HepG2 (cell line): Measurements from ENCODE around the gene RUVBL1. TPM values are rescaled to one million over a fixed set of nuclear protein-coding genes. Genes with fewer than 3 reads are reported as not detected.

ENCODE experiments used
- HIVEP1 ChIP-seq: sonication (generic); formaldehyde crosslinking; IDR thresholded peaks from 2 replicates; pipeline ENCODE4 v1.4.0; 2020; ENCODE audit warnings: mild to moderate bottlenecking, missing genetic modification reagents
- NFE2L1 ChIP-seq: sonication (generic); formaldehyde crosslinking; IDR thresholded peaks from 2 replicates; pipeline ENCODE4 v1.4.0; 2020; ENCODE audit warnings: missing genetic modification reagents, mild to moderate bottlenecking, borderline replicate concordance
- PRMT3 ChIP-seq: sonication (generic); formaldehyde crosslinking; IDR thresholded peaks from 2 replicates; pipeline ENCODE4 v1.8.1; 2022; ENCODE audit warnings: low read depth, mild to moderate bottlenecking, moderate library complexity, missing genetic modification reagents, borderline replicate concordance
- PRPF4 ChIP-seq: fragments of 200-400 bp; formaldehyde crosslinking; IDR thresholded peaks from 2 replicates; pipeline ENCODE4 v1.6.1; 2016; ENCODE audit warnings: low read length, low read depth; ENCODE audit not compliant: poor library complexity, severe bottlenecking
- TOPORS ChIP-seq: sonication (generic); formaldehyde crosslinking; IDR thresholded peaks from 2 replicates; pipeline ENCODE4 v1.8.0; 2023; ENCODE audit warnings: mild to moderate bottlenecking, missing genetic modification reagents
- ZFP1 ChIP-seq: IDR thresholded peaks from 2 replicates; pipeline ENCODE4 v1.6.1; 2016
- ZFP36L1 ChIP-seq: sonication (generic); formaldehyde crosslinking; IDR thresholded peaks from 2 replicates; pipeline ENCODE4 v1.8.0; 2022; ENCODE audit warnings: mild to moderate bottlenecking, missing genetic modification reagents, moderate library complexity
- ZKSCAN1 ChIP-seq: fragments of 150-350 bp; IDR thresholded peaks from 2 replicates; pipeline ENCODE4 v1.6.1; 2014; ENCODE audit warnings: low read length
- ZNF431 ChIP-seq: sonication (generic); formaldehyde crosslinking; IDR thresholded peaks from 2 replicates; pipeline ENCODE4 v1.9.0; 2022; ENCODE audit warnings: missing genetic modification reagents, low read depth, mild to moderate bottlenecking, borderline replicate concordance
- ZNF776 ChIP-seq: sonication (generic); formaldehyde crosslinking; IDR thresholded peaks from 2 replicates; pipeline ENCODE4 v1.4.0; 2020; ENCODE audit warnings: mild to moderate bottlenecking, missing genetic modification reagents
- ZSCAN22 ChIP-seq: sonication (generic); formaldehyde crosslinking; IDR thresholded peaks from 2 replicates; pipeline ENCODE4 v1.4.0; 2020; ENCODE audit warnings: mild to moderate bottlenecking, missing genetic modification reagents
- polyA plus RNA-seq, 8 experiments: library from polyadenylated mRNA; depleted of rRNA in 3 of 8; stranded (reverse) in 7 of 8; unstranded in 1 of 8; fragments of >200 nt; fragmentation: Illumina TruSeq in 4 of 8; extraction: Trizol in 4 of 8; gene quantifications; 2 replicates each; pipeline versions ENCODE4 v1.2.1 to v1.2.3, GENCODE V29; 2011 to 2016; ENCODE audit warnings: low read depth in 4 of 8, missing spikeins in 1 of 8, mixed read lengths in 1 of 8; ENCODE audit not compliant: insufficient read depth in 1 of 8
- total RNA-seq, 5 experiments: library from RNA; depleted of rRNA; stranded (reverse); fragments of >200 nt; fragmentation: Illumina TruSeq; extraction: Trizol; gene quantifications; 2 replicates each; pipeline ENCODE4 v1.2.3, GENCODE V29; 2016; ENCODE audit warnings: low read depth in 1 of 5
- TF ChIP-seq, protein P1 (sequence below): sonication (generic); formaldehyde crosslinking; IDR thresholded peaks from 2 replicates; pipeline ENCODE4 v1.4.0; 2020; ENCODE audit warnings: low read depth, mild to moderate bottlenecking, missing genetic modification reagents
- TF ChIP-seq, protein P2 (sequence below): fragments of 450-650 bp; IDR thresholded peaks from 2 replicates; pipeline ENCODE4 v1.6.1; 2017
- TF ChIP-seq, protein P3 (sequence below): sonication (generic); formaldehyde crosslinking; IDR thresholded peaks from 2 replicates; pipeline ENCODE4 v1.5.0; 2020; ENCODE audit warnings: missing genetic modification reagents
- TF ChIP-seq, protein P4 (sequence below): sonication (generic); formaldehyde crosslinking; IDR thresholded peaks from 2 replicates; pipeline ENCODE4; 2020; ENCODE audit warnings: missing genetic modification reagents, mild to moderate bottlenecking, borderline replicate concordance
- TF ChIP-seq, protein P5 (sequence below): sonication (generic); formaldehyde crosslinking; IDR thresholded peaks from 2 replicates; pipeline ENCODE4 v1.4.0; 2020; ENCODE audit warnings: missing genetic modification reagents, borderline replicate concordance

RUVBL1 gene
- total and polyA plus RNA-seq, 2 of the 13 experiments (the other 11 are each of a cell fraction or from before 2014, with no cell fraction given): 32.7 to 86.3 TPM

DNA sequence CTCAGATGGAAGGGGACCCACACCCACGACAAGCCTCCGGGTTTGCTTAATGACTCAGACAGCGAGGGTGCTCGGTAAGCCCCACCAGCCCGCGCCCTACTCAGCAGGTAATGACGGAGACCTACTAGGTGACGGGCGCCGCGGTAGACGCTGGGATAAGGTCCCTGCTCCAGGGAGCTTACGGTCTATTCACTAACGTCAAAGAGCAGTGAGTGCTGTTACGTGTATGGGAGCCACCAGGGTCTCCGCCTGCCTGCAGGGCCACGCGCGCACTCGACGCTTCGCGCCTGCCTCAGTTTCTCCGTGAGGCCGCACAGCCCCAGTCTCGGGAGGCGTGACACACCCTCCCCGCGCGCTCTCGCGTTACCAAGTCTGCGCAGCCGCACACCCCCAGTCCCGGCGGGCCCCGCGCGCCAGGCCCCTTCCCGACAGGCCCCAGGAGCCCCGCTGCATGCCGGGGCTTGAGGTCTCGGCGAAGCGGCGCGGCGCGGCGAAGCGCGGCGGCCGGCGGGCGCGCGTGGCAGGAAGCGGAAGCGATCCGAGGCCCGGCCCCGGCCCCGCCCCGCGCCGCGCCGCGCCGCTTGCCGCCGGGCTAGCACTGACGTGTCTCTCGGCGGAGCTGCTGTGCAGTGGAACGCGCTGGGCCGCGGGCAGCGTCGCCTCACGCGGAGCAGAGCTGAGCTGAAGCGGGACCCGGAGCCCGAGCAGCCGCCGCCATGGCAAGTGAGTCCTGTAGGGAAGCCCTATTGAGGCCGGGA, 71.6 kb downstream of the RUVBL1 start, which contains the start of gene SEC61A1 (continued):
- TF ChIP-seq ZNF776 (CRISPR knock-in tag): peak; percentile 86
- TF ChIP-seq PRMT3 (CRISPR knock-in tag): no peak
- peak; percentile 81 for TF ChIP-seq TOPORS (CRISPR knock-in tag)
- no peak for TF ChIP-seq ZSCAN22 (CRISPR knock-in tag)
- no peak for TF ChIP-seq PRPF4
- peak; percentile 89 for TF ChIP-seq ZKSCAN1
- TF ChIP-seq NFE2L1: peak; percentile 77; the same call in 1 of the 2 replicates
- TF ChIP-seq ZFP1 (CRISPR knock-in tag): 0 out of 2 replicates have a peak, but pooled peaks have one; percentile 38
- TF ChIP-seq, protein P1, sequence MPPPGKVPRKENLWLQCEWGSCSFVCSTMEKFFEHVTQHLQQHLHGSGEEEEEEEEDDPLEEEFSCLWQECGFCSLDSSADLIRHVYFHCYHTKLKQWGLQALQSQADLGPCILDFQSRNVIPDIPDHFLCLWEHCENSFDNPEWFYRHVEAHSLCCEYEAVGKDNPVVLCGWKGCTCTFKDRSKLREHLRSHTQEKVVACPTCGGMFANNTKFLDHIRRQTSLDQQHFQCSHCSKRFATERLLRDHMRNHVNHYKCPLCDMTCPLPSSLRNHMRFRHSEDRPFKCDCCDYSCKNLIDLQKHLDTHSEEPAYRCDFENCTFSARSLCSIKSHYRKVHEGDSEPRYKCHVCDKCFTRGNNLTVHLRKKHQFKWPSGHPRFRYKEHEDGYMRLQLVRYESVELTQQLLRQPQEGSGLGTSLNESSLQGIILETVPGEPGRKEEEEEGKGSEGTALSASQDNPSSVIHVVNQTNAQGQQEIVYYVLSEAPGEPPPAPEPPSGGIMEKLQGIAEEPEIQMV (CRISPR knock-in tag): no peak
- TF ChIP-seq, protein P2, sequence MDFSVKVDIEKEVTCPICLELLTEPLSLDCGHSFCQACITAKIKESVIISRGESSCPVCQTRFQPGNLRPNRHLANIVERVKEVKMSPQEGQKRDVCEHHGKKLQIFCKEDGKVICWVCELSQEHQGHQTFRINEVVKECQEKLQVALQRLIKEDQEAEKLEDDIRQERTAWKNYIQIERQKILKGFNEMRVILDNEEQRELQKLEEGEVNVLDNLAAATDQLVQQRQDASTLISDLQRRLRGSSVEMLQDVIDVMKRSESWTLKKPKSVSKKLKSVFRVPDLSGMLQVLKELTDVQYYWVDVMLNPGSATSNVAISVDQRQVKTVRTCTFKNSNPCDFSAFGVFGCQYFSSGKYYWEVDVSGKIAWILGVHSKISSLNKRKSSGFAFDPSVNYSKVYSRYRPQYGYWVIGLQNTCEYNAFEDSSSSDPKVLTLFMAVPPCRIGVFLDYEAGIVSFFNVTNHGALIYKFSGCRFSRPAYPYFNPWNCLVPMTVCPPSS: no peak
- TF ChIP-seq, protein P3, sequence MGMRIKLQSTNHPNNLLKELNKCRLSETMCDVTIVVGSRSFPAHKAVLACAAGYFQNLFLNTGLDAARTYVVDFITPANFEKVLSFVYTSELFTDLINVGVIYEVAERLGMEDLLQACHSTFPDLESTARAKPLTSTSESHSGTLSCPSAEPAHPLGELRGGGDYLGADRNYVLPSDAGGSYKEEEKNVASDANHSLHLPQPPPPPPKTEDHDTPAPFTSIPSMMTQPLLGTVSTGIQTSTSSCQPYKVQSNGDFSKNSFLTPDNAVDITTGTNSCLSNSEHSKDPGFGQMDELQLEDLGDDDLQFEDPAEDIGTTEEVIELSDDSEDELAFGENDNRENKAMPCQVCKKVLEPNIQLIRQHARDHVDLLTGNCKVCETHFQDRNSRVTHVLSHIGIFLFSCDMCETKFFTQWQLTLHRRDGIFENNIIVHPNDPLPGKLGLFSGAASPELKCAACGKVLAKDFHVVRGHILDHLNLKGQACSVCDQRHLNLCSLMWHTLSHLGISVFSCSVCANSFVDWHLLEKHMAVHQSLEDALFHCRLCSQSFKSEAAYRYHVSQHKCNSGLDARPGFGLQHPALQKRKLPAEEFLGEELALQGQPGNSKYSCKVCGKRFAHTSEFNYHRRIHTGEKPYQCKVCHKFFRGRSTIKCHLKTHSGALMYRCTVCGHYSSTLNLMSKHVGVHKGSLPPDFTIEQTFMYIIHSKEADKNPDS (CRISPR knock-in tag): no peak
- peak; percentile 63; the same call in 1 of the 2 replicates for TF ChIP-seq HIVEP1 (CRISPR knock-in tag)
- TF ChIP-seq ZFP36L1 (CRISPR knock-in tag): peak; percentile 68; the same call in 1 of the 2 replicates
- TF ChIP-seq, protein P4, sequence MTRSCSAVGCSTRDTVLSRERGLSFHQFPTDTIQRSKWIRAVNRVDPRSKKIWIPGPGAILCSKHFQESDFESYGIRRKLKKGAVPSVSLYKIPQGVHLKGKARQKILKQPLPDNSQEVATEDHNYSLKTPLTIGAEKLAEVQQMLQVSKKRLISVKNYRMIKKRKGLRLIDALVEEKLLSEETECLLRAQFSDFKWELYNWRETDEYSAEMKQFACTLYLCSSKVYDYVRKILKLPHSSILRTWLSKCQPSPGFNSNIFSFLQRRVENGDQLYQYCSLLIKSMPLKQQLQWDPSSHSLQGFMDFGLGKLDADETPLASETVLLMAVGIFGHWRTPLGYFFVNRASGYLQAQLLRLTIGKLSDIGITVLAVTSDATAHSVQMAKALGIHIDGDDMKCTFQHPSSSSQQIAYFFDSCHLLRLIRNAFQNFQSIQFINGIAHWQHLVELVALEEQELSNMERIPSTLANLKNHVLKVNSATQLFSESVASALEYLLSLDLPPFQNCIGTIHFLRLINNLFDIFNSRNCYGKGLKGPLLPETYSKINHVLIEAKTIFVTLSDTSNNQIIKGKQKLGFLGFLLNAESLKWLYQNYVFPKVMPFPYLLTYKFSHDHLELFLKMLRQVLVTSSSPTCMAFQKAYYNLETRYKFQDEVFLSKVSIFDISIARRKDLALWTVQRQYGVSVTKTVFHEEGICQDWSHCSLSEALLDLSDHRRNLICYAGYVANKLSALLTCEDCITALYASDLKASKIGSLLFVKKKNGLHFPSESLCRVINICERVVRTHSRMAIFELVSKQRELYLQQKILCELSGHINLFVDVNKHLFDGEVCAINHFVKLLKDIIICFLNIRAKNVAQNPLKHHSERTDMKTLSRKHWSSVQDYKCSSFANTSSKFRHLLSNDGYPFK (CRISPR knock-in tag): peak; percentile 78; the same call in 1 of the 2 replicates
- no peak; the same call in 1 of the 2 replicates for TF ChIP-seq ZNF431 (CRISPR knock-in tag)
- TF ChIP-seq, protein P5, sequence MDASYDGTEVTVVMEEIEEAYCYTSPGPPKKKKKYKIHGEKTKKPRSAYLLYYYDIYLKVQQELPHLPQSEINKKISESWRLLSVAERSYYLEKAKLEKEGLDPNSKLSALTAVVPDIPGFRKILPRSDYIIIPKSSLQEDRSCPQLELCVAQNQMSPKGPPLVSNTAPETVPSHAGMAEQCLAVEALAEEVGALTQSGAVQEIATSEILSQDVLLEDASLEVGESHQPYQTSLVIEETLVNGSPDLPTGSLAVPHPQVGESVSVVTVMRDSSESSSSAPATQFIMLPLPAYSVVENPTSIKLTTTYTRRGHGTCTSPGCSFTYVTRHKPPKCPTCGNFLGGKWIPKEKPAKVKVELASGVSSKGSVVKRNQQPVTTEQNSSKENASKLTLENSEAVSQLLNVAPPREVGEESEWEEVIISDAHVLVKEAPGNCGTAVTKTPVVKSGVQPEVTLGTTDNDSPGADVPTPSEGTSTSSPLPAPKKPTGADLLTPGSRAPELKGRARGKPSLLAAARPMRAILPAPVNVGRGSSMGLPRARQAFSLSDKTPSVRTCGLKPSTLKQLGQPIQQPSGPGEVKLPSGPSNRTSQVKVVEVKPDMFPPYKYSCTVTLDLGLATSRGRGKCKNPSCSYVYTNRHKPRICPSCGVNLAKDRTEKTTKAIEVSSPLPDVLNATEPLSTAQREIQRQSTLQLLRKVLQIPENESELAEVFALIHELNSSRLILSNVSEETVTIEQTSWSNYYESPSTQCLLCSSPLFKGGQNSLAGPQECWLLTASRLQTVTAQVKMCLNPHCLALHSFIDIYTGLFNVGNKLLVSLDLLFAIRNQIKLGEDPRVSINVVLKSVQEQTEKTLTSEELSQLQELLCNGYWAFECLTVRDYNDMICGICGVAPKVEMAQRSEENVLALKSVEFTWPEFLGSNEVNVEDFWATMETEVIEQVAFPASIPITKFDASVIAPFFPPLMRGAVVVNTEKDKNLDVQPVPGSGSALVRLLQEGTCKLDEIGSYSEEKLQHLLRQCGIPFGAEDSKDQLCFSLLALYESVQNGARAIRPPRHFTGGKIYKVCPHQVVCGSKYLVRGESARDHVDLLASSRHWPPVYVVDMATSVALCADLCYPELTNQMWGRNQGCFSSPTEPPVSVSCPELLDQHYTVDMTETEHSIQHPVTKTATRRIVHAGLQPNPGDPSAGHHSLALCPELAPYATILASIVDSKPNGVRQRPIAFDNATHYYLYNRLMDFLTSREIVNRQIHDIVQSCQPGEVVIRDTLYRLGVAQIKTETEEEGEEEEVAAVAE: peak; percentile 35; the same call in 1 of the 2 replicates
